ENCODE results near the gene AREG. TPM values are rescaled to one million over a fixed set of nuclear protein-coding genes. Genes with fewer than 3 reads are reported as not detected.

The AREG gene
- total RNA-seq, 1 donor from 2014 or later = 98.0 TPM

DNA sequence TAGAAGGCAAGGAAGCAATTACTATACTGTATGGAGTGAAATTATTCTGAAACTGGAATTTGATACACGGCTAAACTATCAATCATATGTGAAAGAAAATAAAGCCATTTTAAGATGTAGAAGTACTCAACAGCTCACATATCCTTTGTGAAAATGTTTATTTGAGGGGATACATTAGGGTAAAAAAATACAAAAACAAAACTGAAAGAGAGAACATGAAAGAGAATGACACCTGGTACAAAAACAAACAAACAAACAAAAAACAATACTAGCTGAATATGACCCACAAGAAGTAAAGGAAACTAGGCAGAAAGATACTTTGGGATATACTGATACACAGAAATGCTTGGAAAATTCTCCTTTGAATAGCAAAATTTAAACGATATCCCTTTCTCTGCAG is 20.8 kb upstream of the AREG start:
- H3K4me3 ChIP-seq (ENCODE audit: low read depth, low read length) = no peak overlapping the region
- TF ChIP-seq, protein P1, sequence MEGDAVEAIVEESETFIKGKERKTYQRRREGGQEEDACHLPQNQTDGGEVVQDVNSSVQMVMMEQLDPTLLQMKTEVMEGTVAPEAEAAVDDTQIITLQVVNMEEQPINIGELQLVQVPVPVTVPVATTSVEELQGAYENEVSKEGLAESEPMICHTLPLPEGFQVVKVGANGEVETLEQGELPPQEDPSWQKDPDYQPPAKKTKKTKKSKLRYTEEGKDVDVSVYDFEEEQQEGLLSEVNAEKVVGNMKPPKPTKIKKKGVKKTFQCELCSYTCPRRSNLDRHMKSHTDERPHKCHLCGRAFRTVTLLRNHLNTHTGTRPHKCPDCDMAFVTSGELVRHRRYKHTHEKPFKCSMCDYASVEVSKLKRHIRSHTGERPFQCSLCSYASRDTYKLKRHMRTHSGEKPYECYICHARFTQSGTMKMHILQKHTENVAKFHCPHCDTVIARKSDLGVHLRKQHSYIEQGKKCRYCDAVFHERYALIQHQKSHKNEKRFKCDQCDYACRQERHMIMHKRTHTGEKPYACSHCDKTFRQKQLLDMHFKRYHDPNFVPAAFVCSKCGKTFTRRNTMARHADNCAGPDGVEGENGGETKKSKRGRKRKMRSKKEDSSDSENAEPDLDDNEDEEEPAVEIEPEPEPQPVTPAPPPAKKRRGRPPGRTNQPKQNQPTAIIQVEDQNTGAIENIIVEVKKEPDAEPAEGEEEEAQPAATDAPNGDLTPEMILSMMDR (IDR thresholded peaks at IDR 0.05; ENCODE audit: insufficient read depth, low read length, poor library complexity, severe bottlenecking) = no peak
- DNase-seq (ENCODE audit: low read depth) = no peak
- H3K27me3 ChIP-seq (ENCODE audit: control insufficient read depth, insufficient read depth, low read length) = no peaks in the 10 kb centered on the region
- H3K36me3 ChIP-seq (ENCODE audit: control insufficient read depth, insufficient read depth, low read length) = no peaks in the 10 kb centered on the region

DNA sequence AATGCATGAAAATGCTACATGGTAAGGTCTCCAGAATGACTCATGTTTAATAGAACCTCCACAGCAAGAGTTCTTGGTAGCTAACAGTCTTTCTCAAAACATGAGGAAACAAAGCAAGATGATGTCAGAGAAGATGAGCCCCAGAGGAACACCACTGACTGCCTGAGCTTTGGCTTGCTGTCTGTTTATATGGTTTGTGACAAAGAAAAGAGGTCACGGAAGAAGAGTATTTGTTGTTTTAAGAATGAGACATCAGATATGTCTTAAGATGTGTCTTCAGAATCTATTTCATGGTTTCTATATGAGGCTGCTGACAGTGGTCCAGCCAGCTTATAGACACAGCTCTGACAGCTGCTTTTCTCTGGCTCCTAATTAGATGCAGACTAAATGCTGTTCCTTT is 18.8 kb upstream of the AREG start:
- no peak for DNase-seq (ENCODE audit: low read depth)
- H3K27me3 ChIP-seq (ENCODE audit: control insufficient read depth, insufficient read depth, low read length) = no peaks in the 10 kb centered on the region
- TF ChIP-seq, protein P1 (IDR thresholded peaks at IDR 0.05; ENCODE audit: insufficient read depth, low read length, poor library complexity, severe bottlenecking) = no peak

DNA sequence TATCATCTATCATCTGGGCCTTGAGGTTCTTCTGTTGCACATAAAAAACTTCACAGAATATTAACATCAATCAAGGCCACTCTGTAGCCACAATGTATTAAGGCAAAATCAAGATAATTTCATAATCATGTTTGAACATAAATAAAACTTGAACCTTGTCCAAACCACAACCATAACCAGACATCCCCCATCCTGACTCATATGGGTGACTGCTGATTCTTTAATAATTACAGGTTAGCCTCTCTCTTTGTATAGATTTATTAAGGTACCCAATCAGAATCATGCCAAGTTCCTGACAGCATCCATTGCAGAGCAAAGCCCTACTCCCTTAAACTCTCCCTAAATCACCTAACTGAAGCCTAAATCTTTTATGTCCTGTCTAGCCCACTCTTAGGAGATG is 16.7 kb upstream of the AREG start:
- no peak for DNase-seq (ENCODE audit: low read depth)
- no peaks in the 10 kb centered on the region for H3K27me3 ChIP-seq (ENCODE audit: control insufficient read depth, insufficient read depth, low read length)
- TF ChIP-seq, protein P1 (IDR thresholded peaks at IDR 0.05; ENCODE audit: insufficient read depth, low read length, poor library complexity, severe bottlenecking) = no peak
- no peak overlapping the region for H3K4me3 ChIP-seq (ENCODE audit: low read depth, low read length)
- H3K36me3 ChIP-seq (ENCODE audit: control insufficient read depth, insufficient read depth, low read length) = no peaks in the 10 kb centered on the region

More for the DNA sequence above, 18.8 kb upstream of the AREG start:
- Histone ChIP-seq H3K4me3 (ENCODE audit: low read depth, low read length) (no peak overlapping the region), H3K36me3 (ENCODE audit: control insufficient read depth, insufficient read depth, low read length) (no peaks in the 10 kb centered on the region)

DNA sequence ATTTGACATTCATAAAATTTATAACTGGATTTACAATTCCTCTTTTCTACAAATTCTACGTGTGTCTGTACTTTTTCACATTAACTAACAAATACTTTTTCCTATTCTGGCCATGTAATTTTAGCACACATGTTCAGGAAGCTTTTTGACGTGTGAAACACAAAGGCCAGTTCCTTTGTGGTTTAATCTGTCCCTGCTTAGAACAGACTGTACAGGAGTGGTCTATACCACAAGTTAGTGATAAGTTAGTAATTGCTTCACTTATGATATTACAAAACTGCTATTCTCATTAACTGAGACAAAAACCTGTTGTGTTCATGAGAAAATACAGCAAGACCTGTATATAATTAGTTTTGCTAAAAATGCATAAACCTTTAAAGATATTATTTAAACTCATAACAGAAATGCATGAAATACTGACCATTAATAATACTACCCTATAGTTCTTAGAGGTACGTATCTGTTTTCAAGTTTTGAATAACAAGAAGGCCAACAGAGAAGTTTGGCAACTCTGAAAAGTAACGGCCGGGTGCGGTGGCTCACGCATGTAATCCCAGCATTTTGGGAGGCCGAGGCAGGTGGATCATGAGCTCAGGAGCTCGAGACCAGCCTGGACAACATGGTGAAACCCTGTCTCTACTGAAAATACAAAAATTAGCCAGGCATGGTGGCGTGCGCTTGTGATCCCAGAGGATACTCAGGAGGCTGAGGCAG is 13.7 kb upstream of the AREG start:
- no peaks in the 10 kb centered on the region for H3K36me3 ChIP-seq (ENCODE audit: control insufficient read depth, insufficient read depth, low read length)
- no peak for DNase-seq (ENCODE audit: low read depth)
- H3K4me3 ChIP-seq (ENCODE audit: low read depth, low read length) = no peak overlapping the region
- H3K27me3 ChIP-seq (ENCODE audit: control insufficient read depth, insufficient read depth, low read length) = no peaks in the 10 kb centered on the region
- TF ChIP-seq, protein P1 (IDR thresholded peaks at IDR 0.05; ENCODE audit: insufficient read depth, low read length, poor library complexity, severe bottlenecking) = no peak

DNA sequence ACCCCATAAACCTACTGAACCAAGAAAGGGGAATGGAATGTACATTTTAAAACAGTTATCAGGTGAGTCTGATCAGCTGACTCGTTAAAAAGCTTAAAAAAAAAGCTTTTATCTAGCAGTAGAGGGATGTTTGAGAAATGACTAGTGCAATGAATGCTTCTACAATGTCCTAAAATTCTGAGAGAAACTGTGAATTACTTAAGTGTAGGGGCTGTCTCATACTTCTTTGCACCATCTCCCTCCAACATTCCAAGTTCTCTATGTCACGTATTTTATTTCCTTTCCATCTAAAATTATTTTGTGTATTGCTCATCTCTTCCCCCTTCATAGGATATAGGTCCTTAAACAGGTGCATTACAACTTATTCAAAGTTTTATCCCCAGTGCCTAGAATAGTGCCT is 11.9 kb upstream of the AREG start:
- TF ChIP-seq, protein P1 (IDR thresholded peaks at IDR 0.05; ENCODE audit: insufficient read depth, low read length, poor library complexity, severe bottlenecking) = no peak
- no peak overlapping the region for H3K4me3 ChIP-seq (ENCODE audit: low read depth, low read length)
- no peaks in the 10 kb centered on the region for H3K36me3 ChIP-seq (ENCODE audit: control insufficient read depth, insufficient read depth, low read length)
- no peak for DNase-seq (ENCODE audit: low read depth)
- no peaks in the 10 kb centered on the region for H3K27me3 ChIP-seq (ENCODE audit: control insufficient read depth, insufficient read depth, low read length)
